ENCODE data around the gene TMEM51.

DNA sequence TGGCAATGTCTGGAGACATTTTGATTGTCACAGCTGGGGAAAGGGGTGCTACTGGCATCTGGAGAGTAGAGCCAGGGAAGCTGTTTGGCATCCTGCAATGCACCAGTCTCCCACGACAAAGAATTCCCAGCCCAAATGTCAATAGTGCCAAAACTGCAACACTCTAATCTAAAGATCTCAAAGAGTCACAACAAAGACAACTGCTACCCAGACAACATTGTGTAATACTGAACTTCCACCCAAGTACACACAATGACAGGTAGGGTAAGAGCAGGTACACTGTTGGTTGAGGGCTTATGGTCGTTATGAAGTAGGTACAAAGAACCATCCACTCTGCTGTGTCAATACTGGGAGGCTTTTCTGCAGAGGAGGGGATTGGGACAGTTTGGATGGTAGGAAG, 8.2 kb upstream of the TMEM51 start:
- TF ChIP-seq CTCF (conservative IDR thresholded peaks at IDR 0.05; ENCODE audit: low read depth, low read length) = no peak
- no peak for TF ChIP-seq POLR2A (IDR thresholded peaks at IDR 0.05; ENCODE audit: low read depth, low read length)

All from IMR-90 (cell line).